Measurements from ENCODE around the gene RGL1.

Gene RGL1

GRCh38 chr1:183791319-183791718 is 13.6 kb upstream of the RGL1 start:
- no peak for DNase-seq (ENCODE audit: extremely low read depth, insufficient read length)
- no peak overlapping the region for H3K4me3 ChIP-seq (replicated peaks; ENCODE audit: low read depth, low read length)
- TF ChIP-seq, protein P1, sequence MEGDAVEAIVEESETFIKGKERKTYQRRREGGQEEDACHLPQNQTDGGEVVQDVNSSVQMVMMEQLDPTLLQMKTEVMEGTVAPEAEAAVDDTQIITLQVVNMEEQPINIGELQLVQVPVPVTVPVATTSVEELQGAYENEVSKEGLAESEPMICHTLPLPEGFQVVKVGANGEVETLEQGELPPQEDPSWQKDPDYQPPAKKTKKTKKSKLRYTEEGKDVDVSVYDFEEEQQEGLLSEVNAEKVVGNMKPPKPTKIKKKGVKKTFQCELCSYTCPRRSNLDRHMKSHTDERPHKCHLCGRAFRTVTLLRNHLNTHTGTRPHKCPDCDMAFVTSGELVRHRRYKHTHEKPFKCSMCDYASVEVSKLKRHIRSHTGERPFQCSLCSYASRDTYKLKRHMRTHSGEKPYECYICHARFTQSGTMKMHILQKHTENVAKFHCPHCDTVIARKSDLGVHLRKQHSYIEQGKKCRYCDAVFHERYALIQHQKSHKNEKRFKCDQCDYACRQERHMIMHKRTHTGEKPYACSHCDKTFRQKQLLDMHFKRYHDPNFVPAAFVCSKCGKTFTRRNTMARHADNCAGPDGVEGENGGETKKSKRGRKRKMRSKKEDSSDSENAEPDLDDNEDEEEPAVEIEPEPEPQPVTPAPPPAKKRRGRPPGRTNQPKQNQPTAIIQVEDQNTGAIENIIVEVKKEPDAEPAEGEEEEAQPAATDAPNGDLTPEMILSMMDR (IDR thresholded peaks at IDR 0.05; ENCODE audit: insufficient read depth, low read length, poor library complexity, severe bottlenecking) = no peak

GRCh38 chr1:183792300-183792699 is 12.6 kb upstream of the RGL1 start:
- no peak for DNase-seq (ENCODE audit: extremely low read depth, insufficient read length)
- Histone ChIP-seq H3K4me3 (replicated peaks; ENCODE audit: low read depth, low read length) (no peak overlapping the region), H3K27me3 (replicated peaks; ENCODE audit: control insufficient read depth, insufficient read depth, low read length) (no peaks in the 10 kb centered on the region), H3K36me3 (ENCODE audit: control insufficient read depth, insufficient read depth, low read length) (no peaks in the 10 kb centered on the region)
- TF ChIP-seq, protein P1 (IDR thresholded peaks at IDR 0.05; ENCODE audit: insufficient read depth, low read length, poor library complexity, severe bottlenecking) = no peak

More at GRCh38 chr1:183791319-183791718, 13.6 kb upstream of the RGL1 start:
- Histone ChIP-seq H3K36me3 (ENCODE audit: control insufficient read depth, insufficient read depth, low read length) (no peaks in the 10 kb centered on the region), H3K27me3 (replicated peaks; ENCODE audit: control insufficient read depth, insufficient read depth, low read length) (no peaks in the 10 kb centered on the region)

DNA sequence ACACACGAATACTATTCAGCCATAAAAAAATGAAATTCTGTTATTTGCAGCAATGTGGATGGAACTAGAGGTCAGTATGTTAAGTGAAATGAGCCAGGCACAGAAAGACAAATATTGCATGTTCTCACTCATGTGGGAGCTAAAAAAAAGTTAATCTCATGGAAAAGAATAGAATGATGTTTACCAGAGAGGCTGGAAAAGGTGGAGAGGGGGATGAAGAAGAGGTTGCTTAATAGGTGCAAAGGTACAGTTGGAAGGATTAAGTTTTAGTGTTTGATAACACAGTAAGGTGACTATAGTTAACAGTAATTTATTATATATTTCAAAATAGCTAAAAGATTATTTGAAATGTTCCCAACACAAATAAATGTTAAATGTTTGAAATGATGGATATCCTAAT is 10.8 kb upstream of the RGL1 start:
- DNase-seq (ENCODE audit: extremely low read depth, insufficient read length) = no peak
- Histone ChIP-seq H3K36me3 (ENCODE audit: control insufficient read depth, insufficient read depth, low read length) (no peaks in the 10 kb centered on the region), H3K27me3 (replicated peaks; ENCODE audit: control insufficient read depth, insufficient read depth, low read length) (no peaks in the 10 kb centered on the region), H3K4me3 (replicated peaks; ENCODE audit: low read depth, low read length) (no peak overlapping the region)
- TF ChIP-seq, protein P1 (IDR thresholded peaks at IDR 0.05; ENCODE audit: insufficient read depth, low read length, poor library complexity, severe bottlenecking) = no peak

- TF ChIP-seq, protein P1 (IDR thresholded peaks at IDR 0.05; ENCODE audit: insufficient read depth, low read length, poor library complexity, severe bottlenecking) = no peak
- DNase-seq (ENCODE audit: extremely low read depth, insufficient read length) = no peak
These were observed 4.5 kb upstream of the RGL1 start for GRCh38 chr1:183800449-183800848.

DNA sequence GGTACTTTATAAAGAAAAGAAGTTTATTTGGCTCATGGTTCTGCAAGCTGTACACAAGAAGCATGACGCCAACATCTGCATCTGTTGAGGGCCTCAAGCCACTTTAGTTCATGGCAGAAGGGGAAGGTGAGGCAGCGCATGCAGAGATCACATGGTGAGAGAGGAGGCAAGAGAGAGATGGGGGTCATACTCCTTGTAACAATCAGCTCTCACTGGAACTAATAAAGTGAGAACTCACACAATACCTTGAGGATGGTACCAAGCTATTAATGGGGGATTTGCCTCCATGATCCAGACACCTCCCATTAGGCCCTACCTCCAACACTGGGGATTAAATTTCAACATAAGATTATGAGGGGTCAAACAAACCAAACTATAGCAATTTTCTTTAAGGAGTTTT is 3.3 kb upstream of the RGL1 start:
- TF ChIP-seq, protein P1 (IDR thresholded peaks at IDR 0.05; ENCODE audit: insufficient read depth, low read length, poor library complexity, severe bottlenecking) = no peak
- DNase-seq (ENCODE audit: extremely low read depth, insufficient read length) = no peak
- Histone ChIP-seq H3K36me3 (ENCODE audit: control insufficient read depth, insufficient read depth, low read length) (no peaks in the 10 kb centered on the region), H3K4me3 (replicated peaks; ENCODE audit: low read depth, low read length) (no peak overlapping the region), H3K27me3 (replicated peaks; ENCODE audit: control insufficient read depth, insufficient read depth, low read length) (no peaks in the 10 kb centered on the region)

More at GRCh38 chr1:183800449-183800848, 4.5 kb upstream of the RGL1 start:
- Histone ChIP-seq H3K27me3 (replicated peaks; ENCODE audit: control insufficient read depth, insufficient read depth, low read length) (no peaks in the 10 kb centered on the region), H3K36me3 (ENCODE audit: control insufficient read depth, insufficient read depth, low read length) (no peaks in the 10 kb centered on the region), H3K4me3 (replicated peaks; ENCODE audit: low read depth, low read length) (no peak overlapping the region)

GRCh38 chr1:183804387-183804786 is 533 bp upstream of the RGL1 start:
- no peaks in the 10 kb centered on the region for H3K27me3 ChIP-seq (replicated peaks; ENCODE audit: control insufficient read depth, insufficient read depth, low read length)
- no peak for DNase-seq (ENCODE audit: extremely low read depth, insufficient read length)
- no peaks in the 10 kb centered on the region for H3K36me3 ChIP-seq (ENCODE audit: control insufficient read depth, insufficient read depth, low read length)
- peak overlapping the region; percentile 88 for H3K4me3 ChIP-seq (replicated peaks; ENCODE audit: low read depth, low read length)
- TF ChIP-seq, protein P1 (IDR thresholded peaks at IDR 0.05; ENCODE audit: insufficient read depth, low read length, poor library complexity, severe bottlenecking) = no peak

Measured in GM06990 (cell line).